Measurements from ENCODE around the gene IFNA16. TPM values are rescaled to one million over a fixed set of nuclear protein-coding genes. Genes with fewer than 3 reads are reported as not detected.
"Not testable (repeated sequence)": the region's sequence is repeated elsewhere in the genome, so short reads cannot be mapped to it uniquely, and the experiment has no call there.

Gene IFNA16
- not detected for total RNA-seq
- long read RNA-seq: 0 reads

DNA sequence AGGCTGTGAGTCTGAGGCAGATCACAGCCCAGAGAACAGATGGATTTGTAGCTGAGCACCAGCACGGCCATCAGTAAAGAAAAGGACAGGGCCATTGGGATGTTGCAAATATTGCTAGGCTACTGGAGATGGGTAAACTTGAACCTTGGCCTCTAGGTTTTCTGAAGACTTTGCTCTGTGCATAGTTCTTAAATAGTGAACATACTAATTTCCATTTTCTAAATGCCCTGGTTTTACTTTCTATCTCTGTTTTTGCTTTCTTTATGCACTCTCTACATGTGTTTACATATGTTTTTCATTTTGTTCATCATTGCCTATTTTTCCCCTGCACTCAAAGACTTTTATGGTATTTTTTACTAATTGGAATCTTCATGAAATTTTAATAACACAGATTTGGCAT is at the start of gene IFNA16:
Gene IFNA16, minus strand, starts transcription at position 101 of the 400 bp plus-strand sequence. Its CDS starts 6 bp downstream, at position 95.
- intact Hi-C loops (cut with DNase I); DNase-seq (ENCODE audit: low spot score): not testable (repeated sequence)

DNA sequence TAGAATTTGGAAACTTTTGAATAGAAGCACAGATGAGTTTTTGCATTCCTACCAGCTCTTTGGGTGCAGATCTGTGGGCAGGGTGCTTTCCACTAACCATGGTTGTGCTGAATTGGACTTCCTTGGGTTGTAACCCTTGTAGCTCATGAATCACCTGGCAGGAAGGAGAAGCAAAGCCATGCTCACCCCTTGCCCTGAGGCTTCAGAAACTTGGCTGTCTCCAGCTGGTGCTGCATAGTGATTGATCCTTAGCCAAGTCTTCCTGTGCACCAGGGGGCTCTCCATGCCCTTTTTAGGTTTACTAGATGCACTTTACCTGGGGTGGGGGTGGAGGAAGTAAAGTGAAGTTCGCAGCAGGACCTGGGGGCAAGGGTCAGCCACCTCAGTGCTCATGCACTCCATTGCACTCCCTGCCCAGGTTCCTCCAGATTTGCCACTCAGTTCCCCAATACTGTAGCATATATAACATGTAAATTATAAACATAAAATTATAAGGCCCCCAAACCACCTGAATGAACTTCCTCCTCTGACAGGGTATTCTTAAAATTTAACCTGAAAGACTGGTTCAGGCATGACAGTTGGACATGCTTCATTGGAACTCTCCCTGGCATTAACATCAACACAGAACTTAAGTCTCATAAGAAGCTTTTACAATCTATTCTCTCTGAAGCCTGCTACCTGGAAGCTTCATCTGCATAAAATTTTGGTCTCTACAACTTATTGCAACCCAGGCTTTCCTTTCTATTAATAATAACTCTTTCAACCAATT is 48.5 kb upstream of the IFNA16 start:
- intact Hi-C loops (cut with DNase I): no loop called here
- DNase-seq (ENCODE audit: low spot score): no peak

DNA sequence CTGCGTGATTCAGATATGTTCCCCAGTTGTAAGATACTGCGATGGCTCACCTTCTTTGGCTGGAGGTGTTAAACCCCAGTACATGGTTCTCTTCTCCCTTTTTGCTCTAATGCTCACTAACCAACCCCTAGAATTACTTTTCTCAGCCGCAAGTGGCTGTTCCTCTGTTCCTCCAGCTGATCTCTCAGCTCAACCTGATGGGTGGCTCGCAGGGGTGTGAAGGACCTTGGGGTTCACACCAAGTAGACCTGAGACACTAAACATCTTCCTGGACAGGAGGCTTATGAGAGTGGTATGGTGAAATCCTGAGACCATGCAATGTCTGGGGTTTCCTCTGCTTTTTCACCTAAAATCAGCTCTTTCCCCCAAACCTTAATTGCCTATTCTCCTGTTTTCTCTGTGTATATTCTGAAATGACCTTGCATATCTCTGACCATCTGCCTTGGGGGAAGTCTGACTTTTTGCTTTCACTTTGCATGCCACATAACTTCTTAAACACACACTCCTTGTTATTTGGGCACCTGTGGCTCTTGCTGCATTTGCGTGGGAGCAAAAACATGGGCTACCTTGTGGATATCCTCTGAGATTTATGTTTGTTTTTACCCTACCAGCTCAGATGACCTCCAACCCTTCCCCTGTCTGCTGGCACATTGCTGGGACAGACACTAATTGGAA is 38.6 kb upstream of the IFNA16 start:
- no peak for DNase-seq (ENCODE audit: low spot score)
- intact Hi-C loops (cut with DNase I): no loop called here

DNA sequence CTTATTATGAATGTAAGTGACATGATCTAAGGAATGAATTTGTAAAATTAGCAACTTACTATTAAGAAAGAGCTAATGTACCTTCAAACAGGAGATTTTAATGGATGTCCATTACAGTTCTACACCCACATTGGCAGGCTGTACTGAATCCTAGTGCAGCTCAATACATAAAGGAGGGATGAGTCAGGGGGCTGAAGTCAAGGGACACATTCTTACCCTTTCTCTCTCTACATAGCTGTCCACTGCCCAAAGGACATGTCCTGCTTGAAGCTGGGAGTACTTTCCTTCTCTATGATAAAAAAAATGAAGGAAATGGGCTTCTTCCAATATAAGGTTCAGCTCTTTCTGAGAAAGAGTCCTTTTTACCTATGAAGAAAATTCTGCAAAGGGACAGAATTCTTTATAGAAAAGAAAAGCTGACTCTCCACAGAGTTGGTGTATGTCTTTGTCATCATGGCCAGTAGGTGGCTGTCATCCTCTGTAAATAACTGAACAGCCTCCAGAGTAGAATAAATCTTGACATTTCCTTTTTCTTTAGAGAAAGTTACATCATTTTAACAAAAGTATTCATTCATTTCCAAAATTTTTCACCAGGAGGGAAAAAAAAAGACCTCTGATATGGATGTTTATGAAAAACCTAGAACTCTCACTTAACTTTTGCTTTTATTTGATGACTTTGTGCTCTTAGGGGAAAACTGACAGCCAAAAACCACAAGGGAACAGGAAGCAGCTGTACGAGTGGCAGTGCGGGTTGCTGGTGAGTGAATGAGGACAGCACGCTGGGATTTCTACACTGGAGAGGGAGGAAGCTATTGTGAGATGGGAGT is 35.8 kb upstream of the IFNA16 start:
- intact Hi-C loops (cut with DNase I): loop anchor here (5.0 kb wide), 1 partner anchor 539 kb away; no protein-coding TSS in a partner anchor
- DNase-seq (ENCODE audit: low spot score): no peak

DNA sequence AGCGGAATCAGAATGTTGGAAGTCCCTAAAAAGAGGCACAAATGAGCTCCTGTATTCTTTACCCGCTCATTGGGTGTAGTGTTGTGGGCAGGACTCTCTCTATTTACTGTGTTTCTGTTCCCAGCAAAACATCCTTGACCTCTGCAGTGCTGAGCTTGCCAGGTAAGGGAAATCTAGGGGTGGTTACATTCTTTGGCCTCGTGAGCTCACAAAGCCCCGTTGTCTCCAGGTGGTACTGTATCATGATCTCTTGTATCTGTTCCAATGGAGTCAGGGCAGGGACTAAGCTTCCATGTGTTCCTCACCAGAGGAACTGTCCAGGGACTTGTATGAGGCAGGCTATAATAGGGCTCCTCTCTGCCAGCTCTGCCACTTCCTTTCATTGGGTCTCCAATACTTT is 34.5 kb upstream of the IFNA16 start:
- intact Hi-C loops (cut with DNase I): loop anchor here (5.0 kb wide), 1 partner anchor 541 kb away; no protein-coding TSS in a partner anchor
- DNase-seq (ENCODE audit: low spot score): no peak

DNA sequence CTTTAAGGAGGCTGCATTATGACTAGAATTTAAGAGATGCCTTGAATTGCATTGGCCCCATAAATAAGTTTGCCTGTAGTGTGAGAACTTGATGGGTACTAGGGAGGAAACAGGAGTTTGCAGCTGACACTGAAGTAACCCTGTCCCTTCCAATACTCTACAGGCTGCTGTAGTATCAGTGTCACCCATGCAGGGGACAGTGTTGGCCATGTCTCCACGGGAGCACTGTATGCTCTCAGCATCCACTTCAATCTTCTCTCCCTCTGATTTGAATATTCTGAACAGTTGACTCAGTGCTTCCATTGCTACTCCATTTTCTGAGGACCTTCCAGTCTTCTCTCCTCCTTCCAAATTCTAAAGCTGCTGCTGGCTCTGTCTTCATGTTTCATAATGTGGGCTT is 34.1 kb upstream of the IFNA16 start:
- intact Hi-C loops (cut with DNase I): loop anchor here (5.0 kb wide), 1 partner anchor 541 kb away; no protein-coding TSS in a partner anchor
- DNase-seq (ENCODE audit: low spot score): no peak

DNA sequence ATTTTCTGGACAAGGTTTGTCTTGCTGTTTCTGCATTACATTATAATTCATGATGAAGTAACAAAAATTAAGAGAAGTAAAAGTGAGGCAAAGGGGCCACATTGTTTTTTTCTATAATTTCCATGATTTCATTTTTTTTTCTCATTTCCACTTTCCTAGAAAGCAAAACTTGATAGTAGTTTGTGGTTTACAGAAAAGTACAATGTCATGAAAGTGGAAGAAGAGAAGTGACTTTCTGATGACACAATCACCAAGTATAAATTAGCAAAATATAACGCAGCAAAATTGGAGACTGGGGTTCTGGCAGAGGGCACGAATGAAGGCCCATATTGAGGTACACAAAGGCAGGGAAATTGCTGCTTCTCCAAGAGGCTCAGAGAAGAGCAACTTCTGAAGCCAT is 27.7 kb upstream of the IFNA16 start:
- no peak for DNase-seq (ENCODE audit: low spot score)
- intact Hi-C loops (cut with DNase I): no loop called here

DNA sequence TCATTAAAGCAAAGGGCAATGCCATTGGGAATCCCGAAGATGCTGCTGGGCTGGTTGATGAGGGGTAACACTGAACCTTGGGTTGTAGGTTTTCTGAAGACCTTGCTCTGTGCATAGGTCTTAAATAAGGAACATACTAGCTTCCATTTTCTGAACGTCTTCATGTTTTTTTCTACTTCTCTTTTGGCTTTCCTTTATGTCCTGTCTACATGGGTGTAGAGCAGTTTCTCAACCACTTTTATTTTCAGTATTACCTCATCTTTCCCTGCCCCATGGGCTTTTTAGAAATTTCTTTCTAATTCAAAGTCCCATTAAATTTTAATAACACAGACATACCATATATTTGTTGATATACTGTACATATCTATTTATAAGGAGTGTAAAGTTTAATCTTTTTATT is 22.8 kb upstream of the IFNA16 start, which contains the start of gene IFNA14:
Gene IFNA14, minus strand, starts transcription at position 95 of the 400 bp plus-strand sequence. Its CDS starts 70 bp downstream, at position 25.
- no peak for DNase-seq (ENCODE audit: low spot score)
- intact Hi-C loops (cut with DNase I): loop anchor here (5.0 kb wide), 1 partner anchor 547 kb away; no protein-coding TSS in a partner anchor

DNA sequence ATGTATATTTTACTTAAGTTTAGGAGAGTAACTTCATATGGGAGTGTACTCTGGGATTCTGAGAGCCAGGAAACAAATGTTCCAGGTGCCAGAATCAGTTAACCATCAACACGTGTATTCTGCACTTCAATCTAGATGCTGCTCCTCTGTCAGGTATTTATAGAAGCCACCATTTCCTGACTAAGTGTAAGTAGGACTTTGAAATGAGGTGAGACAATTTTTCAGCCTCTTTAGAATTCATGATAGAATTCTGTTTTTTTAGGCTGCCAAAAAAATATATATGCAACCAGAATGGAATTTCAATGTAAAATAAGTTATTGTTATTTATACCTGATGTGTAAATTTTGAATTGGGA is 19.2 kb upstream of the IFNA16 start:
- intact Hi-C loops (cut with DNase I): loop anchor here (5.0 kb wide), 1 partner anchor 551 kb away; no protein-coding TSS in a partner anchor
- not testable (repeated sequence) for DNase-seq (ENCODE audit: low spot score)

DNA sequence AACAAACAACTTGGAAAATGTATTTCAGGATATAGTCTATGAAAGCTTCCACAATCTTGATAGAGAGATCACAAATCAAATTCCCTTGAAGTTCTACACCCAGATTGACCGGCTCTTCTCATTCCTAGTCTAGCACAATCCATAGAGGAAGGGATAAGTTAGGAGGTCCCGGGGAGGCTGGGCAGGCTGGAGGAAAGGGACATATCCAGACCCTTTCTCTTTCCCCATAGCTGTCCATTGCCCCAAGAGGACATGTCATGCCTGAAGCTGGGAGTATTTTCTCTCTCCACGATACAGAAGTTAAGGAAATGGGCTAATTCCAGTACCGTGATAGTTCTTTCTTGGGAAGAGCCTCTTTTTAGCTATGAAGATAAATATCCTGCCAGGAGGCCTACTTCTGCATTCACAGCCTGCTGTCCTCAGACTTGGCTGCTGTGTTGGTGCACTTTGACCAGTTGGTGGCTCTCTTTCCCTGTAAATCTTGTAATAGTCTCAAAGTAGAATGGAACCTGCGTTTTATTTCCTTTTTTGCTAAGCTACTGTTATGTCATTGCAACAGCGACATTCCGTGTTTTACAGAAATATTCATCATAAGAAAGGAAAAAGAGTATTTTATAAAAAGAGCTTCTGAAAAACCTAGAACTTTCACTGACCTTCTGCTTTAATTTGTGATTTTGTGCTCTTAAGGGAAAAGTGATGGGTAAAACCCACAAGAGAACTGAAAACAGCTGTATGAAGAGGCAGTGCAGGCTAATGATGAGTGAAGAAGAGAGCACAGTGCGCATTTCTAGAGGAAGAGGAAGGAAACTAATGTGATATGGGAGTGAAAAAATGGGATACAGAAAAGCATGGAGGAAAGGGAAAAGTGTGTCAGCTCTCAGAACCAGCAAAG is 18.6 kb upstream of the IFNA16 start:
- not testable (repeated sequence) for DNase-seq (ENCODE audit: low spot score)
- intact Hi-C loops (cut with DNase I): loop anchor here (5.0 kb wide), 1 partner anchor 552 kb away; no protein-coding TSS in a partner anchor

DNA sequence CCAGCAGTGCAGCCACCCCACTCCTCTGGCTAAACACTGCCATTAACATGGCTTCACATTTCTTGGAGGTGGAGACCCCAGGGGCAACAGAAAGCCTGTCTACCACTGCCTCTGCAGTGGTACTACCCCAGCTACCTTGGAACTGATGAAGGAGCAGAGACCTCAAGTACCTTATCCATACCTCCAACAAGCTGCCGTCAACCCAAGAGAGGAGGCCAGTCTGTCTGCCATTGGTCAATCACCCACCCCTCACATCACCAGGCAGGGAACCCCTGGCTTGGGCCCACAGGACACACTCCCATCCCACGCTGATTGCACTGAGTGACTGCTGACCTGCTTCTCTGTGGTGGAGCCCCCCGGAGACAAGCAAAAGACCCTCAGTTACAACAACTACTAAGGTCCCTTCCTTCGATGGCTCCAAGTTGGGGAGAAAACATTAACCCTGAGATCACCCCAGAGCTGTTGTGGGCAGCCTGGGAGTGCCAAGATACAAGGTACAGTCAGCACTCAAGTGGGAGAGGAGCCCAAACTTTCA is 17.1 kb upstream of the IFNA16 start:
- no peak for DNase-seq (ENCODE audit: low spot score)
- intact Hi-C loops (cut with DNase I): no loop called here

DNA sequence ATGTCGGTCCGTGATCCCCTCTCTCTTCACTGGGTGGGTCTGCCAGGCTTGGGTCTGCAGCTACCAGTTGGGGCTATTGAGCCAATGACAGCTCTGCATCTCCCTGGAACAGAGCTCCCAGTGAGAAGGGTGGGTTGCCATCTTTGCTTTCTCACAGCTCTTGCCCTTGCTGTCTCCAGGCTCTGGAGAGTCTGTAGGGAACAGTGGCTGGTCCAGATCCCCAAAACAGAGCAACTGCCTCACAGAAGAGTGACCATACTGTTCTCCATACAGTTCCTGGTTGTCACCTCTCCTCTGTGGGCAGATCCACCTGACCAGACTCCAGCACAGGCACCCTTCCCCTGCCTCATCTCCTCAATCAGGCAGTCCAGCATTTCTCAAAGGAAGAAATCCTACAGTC is 16.1 kb upstream of the IFNA16 start:
- intact Hi-C loops (cut with DNase I): no loop called here

DNA sequence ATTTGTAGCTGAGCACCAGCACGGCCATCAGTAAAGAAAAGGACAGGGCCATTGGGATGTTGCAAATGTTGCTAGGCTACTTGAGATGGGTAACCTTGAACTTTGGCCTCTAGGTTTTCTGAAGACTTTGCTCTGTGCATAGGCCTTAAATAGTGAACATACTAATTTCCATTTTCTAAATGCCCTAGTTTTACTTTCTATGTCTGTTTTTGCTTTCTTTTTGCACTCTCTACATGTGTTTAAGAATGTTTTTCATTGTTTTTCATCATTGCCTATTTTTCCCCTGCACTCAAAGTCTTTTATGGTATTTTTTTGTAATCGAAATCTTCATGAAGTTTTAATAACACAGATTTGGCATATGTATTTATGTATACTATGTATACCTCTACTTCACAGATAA is 11.0 kb upstream of the IFNA16 start, which contains the start of gene IFNA17:
Gene IFNA17, minus strand, starts transcription at position 101 of the 400 bp plus-strand sequence. Its CDS starts 49 bp downstream, at position 52.
- no peak for DNase-seq (ENCODE audit: low spot score)
- intact Hi-C loops (cut with DNase I): no loop called here

More for the DNA sequence above, 16.1 kb upstream of the IFNA16 start:
- DNase-seq (ENCODE audit: low spot score): no peak

DNA sequence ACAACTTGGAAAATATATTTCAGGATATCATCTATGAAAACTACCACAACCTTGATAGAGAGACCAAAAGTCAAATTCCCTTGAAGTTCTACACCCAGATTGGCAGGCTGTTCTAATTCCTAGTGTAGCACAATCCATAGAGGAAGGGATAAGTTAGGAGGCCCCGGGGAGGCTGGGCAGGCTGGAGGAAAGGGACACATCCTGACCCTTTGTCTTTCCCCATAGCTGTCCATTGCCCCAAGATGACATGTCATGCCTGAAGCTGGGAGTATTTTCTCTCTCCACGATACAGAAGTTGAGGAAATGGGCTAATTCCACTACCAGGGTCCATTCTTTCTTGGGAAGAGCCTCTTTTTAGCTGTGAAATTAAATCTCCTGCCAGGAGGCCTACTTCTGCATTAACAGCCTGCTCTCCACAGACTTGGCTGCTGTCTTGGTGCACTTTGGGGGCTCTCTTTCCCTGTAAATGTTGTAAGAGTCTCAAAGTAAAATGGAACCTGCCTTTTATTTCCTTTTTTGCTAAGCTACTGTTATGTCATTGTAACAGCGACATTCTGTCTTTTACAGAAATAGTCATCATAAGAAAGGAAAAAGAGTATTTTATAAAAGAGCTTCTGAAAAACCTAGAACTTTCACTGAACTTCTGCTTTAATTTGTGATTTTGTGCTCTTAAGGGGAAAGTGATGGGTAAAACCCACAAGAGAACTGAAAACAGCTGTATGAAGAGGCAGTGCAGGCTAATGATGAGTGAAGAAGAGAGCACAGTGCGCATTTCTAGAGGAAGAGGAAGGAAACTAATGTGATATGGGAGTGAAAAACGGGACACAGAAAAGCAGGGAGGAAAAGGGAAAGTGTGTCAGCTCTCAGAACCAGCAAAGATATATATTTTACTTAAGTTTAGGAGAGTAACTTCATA is 3.4 kb downstream of the IFNA16 start:
- intact Hi-C loops (cut with DNase I); DNase-seq (ENCODE audit: low spot score): not testable (repeated sequence)

DNA sequence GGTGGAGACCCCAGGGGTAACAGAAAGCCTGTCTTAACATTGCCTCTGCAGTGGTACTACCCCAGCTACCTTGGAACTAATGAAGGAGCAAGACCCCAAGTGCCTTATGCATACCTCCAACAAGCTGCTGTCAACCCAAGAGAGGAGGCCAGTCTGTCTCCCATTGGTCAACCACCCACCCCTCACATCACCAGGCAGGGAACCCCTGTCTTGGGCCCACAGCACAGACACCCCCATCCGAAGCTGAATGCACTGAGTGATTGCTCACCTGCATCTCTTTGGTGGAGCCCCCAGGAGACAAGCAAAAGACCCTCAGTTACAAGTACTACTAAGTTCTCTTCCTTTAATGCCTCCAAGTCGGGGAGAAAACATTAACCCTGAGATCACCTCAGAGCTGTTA is 5.0 kb downstream of the IFNA16 start:
- intact Hi-C loops (cut with DNase I); DNase-seq (ENCODE audit: low spot score): not testable (repeated sequence)

DNA sequence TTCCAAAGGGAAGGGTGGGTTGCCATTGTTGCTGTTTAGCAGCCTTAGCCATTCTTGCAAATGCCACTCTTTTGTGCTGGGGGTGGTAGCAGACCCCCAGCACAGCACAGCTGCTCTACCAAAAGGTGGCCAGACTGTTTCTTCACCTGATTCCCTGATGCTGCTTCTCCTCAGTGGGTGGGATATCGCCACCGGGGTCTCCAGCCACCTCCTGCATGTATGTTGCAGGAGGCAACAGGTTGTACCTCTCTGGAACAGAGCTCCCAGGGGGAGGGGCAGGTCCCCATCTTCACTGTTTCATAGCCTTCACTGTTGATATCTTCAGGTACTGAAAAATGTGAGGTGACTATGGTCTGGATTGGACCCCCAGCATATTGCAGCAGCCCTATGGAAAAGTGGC is 6.3 kb downstream of the IFNA16 start:
- intact Hi-C loops (cut with DNase I); DNase-seq (ENCODE audit: low spot score): not testable (repeated sequence)

DNA sequence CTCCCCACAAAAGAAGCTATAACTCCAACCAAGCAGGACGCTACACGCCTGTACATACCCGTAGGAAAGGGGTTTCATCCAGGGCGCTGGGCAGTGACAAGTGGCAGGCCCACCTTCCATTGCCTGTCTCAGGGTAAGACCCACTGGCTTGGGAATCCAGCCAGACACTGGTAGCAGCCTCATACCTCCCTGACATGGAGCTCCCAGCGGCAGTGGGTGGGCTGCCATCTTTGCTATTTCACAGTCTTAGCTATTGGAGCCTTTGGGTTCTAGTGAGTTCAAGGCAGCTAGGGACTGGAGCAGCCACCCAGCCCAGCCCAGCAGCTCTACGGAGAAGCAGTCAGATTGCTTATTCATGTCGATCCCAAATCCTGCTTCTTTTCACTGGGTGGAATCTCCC is 6.8 kb downstream of the IFNA16 start:
- intact Hi-C loops (cut with DNase I): no loop called here
- no peak for DNase-seq (ENCODE audit: low spot score)

Measured in cardiac septum (tissue), 1 donor.